Endothelial cell of umbilical vein (primary cell): ENCODE measurements around the gene LCTL.

ENCODE experiments used
- CTCF ChIP-seq, 2 donors: IDR thresholded peaks; 1 replicate in 1 of 2; 2 replicates in 1 of 2; pipeline ENCODE4 v1.5.1; 2011; ENCODE audit warnings: low read length in 2 of 2, mild to moderate bottlenecking in 2 of 2, moderate library complexity in 2 of 2, control low read depth in 1 of 2, inconsistent platforms in 1 of 2, low read depth in 1 of 2; ENCODE audit not compliant: insufficient read depth in 1 of 2; ENCODE audit errors: extremely low read depth in 1 of 2
- EZH2 ChIP-seq: IDR thresholded peaks from 2 replicates; pipeline ENCODE4 v1.6.1; 2012; ENCODE audit warnings: borderline replicate concordance, low read depth, mild to moderate bottlenecking, moderate library complexity, low read length, inconsistent platforms; ENCODE audit not compliant: severe bottlenecking
- POLR2A ChIP-seq: IDR thresholded peaks from 2 replicates; pipeline ENCODE4 v1.6.1; 2012; ENCODE audit warnings: low read depth, mild to moderate bottlenecking, control low read depth, low read length
- POLR2AphosphoS5 ChIP-seq: IDR thresholded peaks from 2 replicates; pipeline ENCODE4 v1.6.1; 2012; ENCODE audit warnings: low read depth, mild to moderate bottlenecking, control low read depth, low read length, moderate library complexity; ENCODE audit not compliant: insufficient read depth

- TF ChIP-seq POLR2AphosphoS5 = no peak
- TF ChIP-seq CTCF (IDR thresholded peaks at IDR 0.05; ENCODE audit: extremely low read depth in 1 of 2, insufficient read depth in 1 of 2, low read depth in 1 of 2, low read length in 2 of 2) = no peak
- TF ChIP-seq POLR2A = no peak
- TF ChIP-seq EZH2 = no peak
Measured at GRCh38 chr15:66574596-66574950, 8.8 kb upstream of the LCTL start.
